Epithelial cell of proximal tubule (primary cell): ENCODE results near the gene JMJD1C. TPM values are rescaled to one million over a fixed set of nuclear protein-coding genes. Genes with fewer than 3 reads are reported as not detected.
A peak's percentile ranks its signal among the peaks of the same experiment; 100 is the strongest.

ENCODE experiments used
- DNase-seq: peaks from one replicate; pipeline ENCODE4 v3.0.0-alpha.2; 2011; ENCODE audit warnings: low read depth
- H3K4me3 ChIP-seq: 2 replicates; pipeline ENCODE4 v1.5.1; 2011; ENCODE audit warnings: low read depth, mild to moderate bottlenecking, low read length
- total RNA-seq: library from RNA; depleted of rRNA; stranded (reverse); fragments of >200 nt; gene quantifications from 2 replicates; pipeline ENCODE4 v1.2.3, GENCODE V29; 2015
- TF ChIP-seq, protein P1 (sequence below): conservative IDR thresholded peaks from 2 replicates; pipeline ENCODE4 v1.5.1; 2012; ENCODE audit warnings: low read depth, mild to moderate bottlenecking, low read length

The JMJD1C gene
- total RNA-seq, 1 donor from 2014 or later, result 56.6 TPM

DNA sequence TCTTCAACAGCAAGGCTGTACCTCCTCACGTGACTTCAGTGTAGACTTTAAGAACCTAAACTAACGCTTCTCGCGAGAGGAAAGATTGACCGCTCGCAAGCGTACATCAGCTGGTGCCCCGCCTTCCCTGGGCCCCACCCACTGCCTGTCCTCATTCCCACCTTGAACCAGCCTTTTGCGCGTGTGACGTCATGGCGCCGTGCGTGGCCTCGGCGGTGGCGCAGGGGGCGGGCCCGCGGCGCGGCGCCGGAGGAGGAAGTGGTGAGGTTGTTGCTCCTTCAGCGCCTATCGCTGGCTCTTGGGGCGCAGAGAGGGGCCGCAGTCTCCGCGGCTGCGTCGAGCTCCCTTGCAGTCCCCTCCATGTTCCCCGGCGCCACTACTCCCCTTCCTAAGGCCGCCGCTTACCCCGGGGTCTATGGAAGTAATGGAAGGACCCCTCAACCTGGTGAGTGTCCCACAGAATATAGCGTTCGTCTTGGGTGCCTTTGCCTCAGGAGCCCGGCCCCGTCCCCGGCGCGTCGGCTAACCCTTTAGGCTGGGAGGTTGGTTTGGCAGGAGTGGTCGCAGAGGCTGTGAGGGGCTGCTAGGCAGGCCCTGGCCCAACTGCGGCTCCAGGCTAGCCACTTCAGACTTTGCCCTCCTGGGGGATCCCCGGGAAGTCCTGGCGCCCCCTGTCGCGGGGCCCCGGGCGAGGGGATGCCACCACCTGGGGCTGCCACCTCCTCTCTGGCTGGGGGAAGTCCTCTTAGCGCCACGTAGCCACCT lies 332.5 kb downstream of the JMJD1C start, which contains the start of gene NRBF2:
Gene NRBF2, plus strand, starts transcription at position 273 of the 765 bp plus-strand sequence. Its CDS starts 143 bp downstream, at position 416.
- TF ChIP-seq, protein P1, sequence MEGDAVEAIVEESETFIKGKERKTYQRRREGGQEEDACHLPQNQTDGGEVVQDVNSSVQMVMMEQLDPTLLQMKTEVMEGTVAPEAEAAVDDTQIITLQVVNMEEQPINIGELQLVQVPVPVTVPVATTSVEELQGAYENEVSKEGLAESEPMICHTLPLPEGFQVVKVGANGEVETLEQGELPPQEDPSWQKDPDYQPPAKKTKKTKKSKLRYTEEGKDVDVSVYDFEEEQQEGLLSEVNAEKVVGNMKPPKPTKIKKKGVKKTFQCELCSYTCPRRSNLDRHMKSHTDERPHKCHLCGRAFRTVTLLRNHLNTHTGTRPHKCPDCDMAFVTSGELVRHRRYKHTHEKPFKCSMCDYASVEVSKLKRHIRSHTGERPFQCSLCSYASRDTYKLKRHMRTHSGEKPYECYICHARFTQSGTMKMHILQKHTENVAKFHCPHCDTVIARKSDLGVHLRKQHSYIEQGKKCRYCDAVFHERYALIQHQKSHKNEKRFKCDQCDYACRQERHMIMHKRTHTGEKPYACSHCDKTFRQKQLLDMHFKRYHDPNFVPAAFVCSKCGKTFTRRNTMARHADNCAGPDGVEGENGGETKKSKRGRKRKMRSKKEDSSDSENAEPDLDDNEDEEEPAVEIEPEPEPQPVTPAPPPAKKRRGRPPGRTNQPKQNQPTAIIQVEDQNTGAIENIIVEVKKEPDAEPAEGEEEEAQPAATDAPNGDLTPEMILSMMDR, result peak; percentile 44
- peak within 1 kb of the TSS; percentile 100 for H3K4me3 ChIP-seq
- DNase-seq, result peak; percentile 89

- TF ChIP-seq, protein P1, result no peak
- DNase-seq, result no peak
- peak overlapping the region; percentile 100 for H3K4me3 ChIP-seq
These were observed 333.1 kb downstream of the JMJD1C start for GRCh38 chr10:63132651-63133055.

- TF ChIP-seq, protein P1, result no peak
- H3K4me3 ChIP-seq, result no peak overlapping the region
- DNase-seq, result no peak
These were observed 335.9 kb downstream of the JMJD1C start for GRCh38 chr10:63129888-63130287.

DNA sequence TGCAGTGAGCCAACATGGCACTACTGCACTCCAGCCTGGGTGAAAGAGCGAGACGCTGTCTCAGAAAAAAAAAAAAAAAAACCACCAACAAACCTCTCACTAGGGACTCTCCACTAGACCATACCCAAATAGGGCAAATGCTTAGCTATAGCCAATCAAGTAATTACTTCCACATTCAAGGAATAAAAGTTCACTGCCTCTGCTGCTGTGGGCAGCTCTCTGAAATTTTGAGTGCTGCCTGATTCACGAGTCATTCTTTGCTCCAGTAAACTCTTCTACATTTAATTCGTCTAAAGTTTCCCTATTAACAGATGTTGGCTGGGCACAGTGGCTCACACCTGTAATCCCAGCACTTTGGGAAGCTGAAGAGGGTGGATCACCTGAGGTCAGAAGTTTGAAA lies 337.3 kb downstream of the JMJD1C start:
- TF ChIP-seq, protein P1, result no peak
- no peak for DNase-seq
- no peak overlapping the region for H3K4me3 ChIP-seq

GRCh38 chr10:63125459-63125858 lies 340.3 kb downstream of the JMJD1C start:
- TF ChIP-seq, protein P1, result no peak
- no peak for DNase-seq
- no peak overlapping the region for H3K4me3 ChIP-seq

- TF ChIP-seq, protein P1, result no peak
- no peak for DNase-seq
- H3K4me3 ChIP-seq, result no peak overlapping the region
These were observed 341.9 kb downstream of the JMJD1C start for GRCh38 chr10:63123727-63124362.
